HG02981 (cell line): Measurements from ENCODE around the gene GUCY2D.

ENCODE experiments used
- ATAC-seq: cut with Tn5 transposase; IDR thresholded peaks from one replicate; pipeline ENCODE4 v1.9.1; 2021; ENCODE audit warnings: mild to moderate bottlenecking, moderate library complexity; ENCODE audit not compliant: unreplicated experiment

The GUCY2D gene

DNA sequence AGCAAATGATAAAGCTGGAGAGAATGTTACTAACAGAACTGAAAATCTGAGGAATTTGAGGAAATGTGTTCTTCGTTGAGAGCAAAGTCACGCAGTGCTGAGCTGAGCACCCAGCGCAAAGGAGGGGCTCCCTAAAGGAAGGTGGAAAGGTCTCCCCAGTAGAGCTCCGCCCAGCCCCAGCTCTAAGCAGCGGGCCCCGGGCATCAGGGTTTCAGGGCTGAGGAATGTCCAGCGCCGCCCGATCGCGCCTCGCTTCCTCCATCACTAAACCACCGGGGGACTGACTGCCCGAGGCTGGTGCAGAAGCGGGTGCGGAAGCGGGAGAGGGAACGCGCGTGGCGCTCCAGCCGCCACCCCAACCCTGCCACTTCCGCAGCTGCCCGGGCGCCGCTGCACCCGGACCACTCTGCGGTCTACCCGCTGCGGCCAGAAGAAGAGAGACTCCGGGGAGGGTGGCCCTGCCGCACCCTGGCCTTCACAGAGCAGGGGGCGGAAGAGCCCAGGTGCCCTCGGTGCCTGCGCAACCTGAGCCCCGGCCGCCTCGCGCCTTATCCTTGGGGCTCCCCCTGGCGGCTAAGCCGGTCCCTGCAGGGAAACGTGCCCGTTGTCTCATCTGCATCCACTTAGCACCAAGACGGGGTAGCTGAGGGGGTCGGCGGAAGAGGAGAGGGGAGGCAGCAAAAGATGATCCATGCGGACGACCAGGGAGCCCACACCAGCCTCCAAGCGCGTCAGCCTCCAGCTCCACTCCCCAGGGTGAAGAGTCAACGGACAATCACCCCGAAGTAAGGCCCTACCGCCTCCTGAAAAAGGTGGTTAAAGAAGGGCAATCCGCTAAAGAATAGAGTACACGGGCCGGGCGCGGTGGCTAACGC, 12.4 kb upstream of the GUCY2D start:
- peak; percentile 65 for ATAC-seq

DNA sequence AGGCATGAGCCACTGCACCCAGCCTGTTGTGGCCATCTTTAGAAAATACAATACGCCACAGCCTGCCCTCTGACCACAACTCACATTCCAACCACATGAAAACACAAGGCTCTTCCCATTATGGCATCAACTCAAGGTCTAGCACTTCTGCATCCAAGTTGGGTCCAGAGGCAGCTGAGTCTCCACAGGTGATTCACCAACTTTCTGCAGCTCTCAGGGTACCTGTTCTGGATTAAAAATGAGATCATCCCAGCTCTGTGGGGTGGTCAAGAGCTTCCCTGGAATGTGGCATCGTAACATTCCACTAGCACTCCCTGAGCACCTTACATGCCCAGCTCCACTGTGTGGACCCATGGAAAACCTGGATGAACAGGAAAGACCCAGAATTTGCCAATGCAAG, 9.9 kb upstream of the GUCY2D start:
- ATAC-seq = no peak

DNA sequence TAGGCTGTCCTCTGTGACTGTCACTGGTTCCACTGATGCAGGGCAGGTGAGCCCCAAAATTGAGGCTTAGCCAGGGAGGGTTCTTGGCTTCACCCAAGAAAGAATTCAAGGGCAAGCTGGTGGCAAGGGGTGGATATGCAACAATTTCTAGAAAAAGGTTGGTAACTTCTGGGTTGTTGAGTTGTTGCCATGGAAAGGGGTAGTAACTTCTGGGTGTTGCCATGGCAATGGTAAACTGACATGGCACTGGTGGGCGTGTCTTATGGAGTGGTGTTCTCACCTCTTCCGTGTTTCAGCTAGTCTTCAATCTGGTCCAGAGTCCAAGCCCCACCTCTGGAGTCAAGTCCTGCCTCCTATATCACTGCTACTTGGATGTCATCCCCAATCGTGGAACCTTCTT, 9.5 kb upstream of the GUCY2D start:
- no peak for ATAC-seq

DNA sequence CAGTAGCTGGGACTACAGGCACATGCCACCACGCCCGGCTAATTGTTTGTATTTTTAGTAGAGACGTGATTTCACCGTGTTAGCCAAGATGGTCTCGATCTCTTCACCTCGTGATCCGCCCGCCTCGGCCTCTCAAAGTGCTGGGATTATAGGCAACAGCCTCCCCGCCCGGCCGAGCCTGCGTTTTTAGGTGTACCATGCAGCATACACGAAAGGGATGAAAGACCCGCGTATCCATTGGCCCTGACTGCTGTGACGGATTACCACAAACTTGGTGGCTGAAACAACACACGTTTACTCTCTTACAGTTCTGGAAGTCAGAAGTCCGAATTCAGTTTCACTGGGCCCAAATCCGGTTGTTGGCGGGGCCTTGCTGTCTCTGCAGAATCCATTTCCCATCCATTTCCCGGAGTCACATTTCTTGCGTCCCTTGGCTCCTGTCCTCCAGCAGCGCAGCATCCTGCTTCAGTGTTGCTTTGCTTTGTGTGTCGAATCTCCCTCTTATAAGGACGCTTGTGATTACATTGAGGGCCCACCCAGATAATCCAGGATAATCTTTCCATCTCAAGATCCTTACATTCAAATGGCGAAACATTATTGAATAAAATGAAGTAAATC, 8.3 kb upstream of the GUCY2D start:
- ATAC-seq = no peak

DNA sequence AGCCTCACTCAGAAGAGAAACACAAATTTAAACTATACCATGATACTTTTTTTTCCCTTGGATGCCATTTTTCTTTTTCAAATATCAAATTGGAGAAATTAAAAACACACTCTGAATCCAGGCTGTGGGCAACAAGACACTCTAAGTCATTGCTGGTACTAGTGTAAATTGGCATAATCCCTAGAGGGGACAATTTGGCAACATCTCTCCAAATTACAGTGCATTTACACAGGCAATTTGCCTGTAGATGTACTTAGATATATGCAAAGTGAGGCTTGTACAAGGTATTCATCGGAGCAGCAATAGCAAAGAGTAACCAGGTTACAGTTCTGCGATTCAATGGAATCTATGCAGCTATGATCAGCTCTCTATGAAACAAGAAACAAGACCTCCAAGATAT, 6.7 kb upstream of the GUCY2D start:
- no peak for ATAC-seq

DNA sequence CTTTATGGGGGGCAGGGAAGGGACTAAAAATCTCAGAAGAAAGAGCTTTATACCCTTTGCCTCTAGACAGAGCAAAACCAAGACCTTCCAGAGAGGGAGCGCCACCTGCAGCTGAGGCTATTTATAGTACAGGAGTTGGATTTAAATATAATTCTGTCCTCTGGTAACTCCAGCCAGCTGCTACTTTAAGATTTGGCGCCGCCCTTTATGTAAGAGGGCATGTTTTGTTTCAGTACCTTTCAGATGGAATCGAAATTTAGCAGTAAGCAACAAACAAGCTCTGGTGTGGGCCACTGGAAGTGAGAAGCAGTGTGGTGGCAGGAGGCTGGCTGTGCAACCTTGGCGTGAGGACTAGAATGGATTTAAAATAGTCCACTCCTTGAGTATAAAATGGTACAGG, 5.2 kb upstream of the GUCY2D start:
- ATAC-seq = no peak

DNA sequence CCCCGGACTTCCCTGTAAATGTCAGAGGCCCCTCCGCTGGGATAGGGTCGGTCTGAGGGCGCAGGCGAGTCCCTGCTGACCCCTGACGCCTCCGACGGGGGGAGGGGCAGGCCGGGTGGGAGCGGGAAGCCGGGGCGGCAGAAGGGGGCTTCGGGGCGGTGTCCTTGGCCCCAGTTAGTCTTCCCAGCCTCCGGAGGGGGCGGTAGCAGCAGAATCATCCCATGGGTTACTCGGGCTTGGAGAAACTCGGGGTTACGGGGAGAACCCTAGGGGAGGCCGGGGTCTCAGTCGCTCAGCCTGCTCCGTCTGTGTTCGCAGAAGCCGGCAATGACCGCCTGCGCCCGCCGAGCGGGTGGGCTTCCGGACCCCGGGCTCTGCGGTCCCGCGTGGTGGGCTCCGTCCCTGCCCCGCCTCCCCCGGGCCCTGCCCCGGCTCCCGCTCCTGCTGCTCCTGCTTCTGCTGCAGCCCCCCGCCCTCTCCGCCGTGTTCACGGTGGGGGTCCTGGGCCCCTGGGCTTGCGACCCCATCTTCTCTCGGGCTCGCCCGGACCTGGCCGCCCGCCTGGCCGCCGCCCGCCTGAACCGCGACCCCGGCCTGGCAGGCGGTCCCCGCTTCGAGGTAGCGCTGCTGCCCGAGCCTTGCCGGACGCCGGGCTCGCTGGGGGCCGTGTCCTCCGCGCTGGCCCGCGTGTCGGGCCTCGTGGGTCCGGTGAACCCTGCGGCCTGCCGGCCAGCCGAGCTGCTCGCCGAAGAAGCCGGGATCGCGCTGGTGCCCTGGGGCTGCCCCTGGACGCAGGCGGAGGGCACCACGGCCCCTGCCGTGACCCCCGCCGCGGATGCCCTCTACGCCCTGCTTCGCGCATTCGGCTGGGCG, 542 bp downstream of the GUCY2D start:
- no peak for ATAC-seq

DNA sequence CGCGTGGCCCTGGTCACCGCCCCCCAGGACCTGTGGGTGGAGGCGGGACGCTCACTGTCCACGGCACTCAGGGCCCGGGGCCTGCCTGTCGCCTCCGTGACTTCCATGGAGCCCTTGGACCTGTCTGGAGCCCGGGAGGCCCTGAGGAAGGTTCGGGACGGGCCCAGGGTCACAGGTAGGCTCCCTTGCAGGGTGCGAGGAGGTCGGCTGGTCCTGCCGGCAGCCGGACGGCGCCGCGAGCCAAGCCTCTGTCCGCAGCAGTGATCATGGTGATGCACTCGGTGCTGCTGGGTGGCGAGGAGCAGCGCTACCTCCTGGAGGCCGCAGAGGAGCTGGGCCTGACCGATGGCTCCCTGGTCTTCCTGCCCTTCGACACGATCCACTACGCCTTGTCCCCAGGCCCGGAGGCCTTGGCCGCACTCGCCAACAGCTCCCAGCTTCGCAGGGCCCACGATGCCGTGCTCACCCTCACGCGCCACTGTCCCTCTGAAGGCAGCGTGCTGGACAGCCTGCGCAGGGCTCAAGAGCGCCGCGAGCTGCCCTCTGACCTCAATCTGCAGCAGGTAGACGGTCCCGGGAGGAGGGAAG, 1.3 kb downstream of the GUCY2D start:
- no peak for ATAC-seq

DNA sequence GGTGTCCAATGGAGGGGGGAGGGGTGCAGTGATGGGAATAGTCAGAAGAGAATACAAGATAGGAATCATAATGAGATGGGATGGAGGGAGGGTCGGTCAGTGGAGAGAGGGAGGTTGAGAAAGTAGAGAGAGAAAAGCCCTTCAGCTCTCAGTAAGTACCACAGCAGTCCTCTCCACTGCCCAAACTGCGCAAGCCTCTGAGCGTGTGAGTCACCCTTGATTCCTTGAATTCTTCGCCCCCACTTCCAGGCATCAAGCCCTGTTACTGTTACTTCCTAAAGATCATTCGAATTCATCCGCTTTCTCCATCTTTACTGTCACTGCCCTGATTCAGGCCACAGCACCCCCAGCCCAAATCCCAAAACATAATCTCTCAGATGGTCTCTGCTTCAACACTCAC, 2.5 kb downstream of the GUCY2D start:
- no peak for ATAC-seq

DNA sequence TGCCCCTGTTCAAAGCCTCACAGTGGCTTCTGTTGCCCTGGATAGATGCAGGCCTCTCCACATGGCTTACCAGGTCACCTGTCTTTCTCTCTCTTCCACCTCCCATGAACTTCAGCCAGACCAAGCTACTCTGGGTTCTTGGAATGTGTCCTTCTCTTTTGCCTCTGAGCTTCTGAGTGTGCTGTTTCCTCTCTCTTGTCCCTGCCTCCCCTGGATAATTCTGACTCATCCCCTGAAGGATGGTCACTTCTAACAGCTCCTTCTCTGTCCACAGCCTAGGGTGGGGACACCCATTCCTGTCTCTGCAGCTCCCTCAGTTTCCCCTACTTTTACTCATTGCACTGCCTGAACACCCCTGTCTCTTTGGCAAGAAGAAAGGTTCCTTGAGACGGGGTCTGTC, 2.9 kb downstream of the GUCY2D start:
- ATAC-seq = no peak

DNA sequence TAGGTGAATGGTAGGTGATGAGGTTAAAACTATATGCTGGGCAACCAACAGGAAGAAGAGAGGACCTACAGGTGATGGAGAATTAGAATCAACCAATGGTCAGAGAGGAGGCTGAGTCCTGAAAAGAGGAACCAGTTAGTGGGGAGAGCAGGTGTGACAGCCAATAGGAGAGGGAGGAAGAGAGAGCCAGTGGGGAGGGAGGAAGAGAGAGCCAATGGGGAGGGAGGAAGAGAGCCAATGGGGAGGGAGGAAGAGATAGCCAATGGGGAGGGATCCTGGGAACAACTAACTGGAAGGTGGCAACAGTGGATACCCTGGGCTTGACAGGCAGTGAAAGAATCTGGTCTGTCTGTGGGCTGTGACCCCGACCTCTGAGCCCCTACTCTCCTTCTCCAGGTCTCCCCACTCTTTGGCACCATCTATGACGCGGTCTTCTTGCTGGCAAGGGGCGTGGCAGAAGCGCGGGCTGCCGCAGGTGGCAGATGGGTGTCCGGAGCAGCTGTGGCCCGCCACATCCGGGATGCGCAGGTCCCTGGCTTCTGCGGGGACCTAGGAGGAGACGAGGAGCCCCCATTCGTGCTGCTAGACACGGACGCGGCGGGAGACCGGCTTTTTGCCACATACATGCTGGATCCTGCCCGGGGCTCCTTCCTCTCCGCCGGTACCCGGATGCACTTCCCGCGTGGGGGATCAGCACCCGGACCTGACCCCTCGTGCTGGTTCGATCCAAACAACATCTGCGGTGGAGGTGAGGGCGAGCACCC, 3.7 kb downstream of the GUCY2D start:
- ATAC-seq = no peak

DNA sequence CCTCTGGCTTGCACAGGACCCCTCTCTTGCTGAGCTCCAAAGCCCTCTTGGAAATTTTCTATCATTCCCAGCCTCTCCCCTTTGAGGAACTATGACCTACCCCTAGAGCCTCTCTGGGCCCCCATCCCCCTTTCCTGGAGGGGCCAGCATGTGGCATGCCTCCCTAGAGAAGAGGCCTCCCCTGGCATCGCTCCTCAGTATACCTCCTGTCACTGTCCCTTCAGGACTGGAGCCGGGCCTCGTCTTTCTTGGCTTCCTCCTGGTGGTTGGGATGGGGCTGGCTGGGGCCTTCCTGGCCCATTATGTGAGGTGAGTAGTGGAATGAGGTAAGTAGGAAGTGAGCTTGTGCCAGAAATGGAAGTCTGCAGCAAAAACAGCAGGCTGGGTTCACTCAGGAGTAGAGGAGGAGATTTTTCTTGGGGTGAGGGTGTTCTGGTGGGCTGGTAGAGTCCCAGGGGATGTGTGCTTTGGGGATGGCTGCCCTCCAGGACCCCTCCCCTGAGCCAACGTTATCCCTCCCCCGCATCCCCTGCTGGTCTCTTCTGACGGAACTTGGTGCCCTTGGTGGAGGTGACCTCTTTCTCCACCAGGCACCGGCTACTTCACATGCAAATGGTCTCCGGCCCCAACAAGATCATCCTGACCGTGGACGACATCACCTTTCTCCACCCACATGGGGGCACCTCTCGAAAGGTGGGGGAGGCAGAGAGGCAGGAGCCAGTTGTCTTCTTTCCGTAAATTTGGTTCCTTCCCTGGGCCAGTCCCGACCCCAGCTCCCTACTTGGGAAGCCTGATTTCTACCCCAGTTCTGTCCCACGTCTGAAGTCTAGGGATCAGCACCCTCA, 4.6 kb downstream of the GUCY2D start:
- no peak for ATAC-seq

DNA sequence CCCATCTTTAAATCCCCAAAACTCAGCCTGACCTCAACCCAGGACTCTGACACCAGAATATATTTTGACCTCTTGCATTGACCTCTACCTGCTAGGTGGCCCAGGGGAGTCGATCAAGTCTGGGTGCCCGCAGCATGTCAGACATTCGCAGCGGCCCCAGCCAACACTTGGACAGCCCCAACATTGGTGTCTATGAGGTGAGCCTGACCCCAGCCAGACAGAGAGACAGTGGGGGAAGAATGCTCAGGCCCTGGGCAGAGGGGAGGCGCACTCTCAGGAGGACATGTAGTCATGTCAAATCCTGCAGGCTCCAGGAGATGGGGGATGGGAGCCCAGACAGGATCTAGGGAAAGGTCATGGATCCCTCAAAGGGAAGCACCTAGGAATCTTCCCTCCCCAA, 5.4 kb downstream of the GUCY2D start:
- no peak for ATAC-seq

DNA sequence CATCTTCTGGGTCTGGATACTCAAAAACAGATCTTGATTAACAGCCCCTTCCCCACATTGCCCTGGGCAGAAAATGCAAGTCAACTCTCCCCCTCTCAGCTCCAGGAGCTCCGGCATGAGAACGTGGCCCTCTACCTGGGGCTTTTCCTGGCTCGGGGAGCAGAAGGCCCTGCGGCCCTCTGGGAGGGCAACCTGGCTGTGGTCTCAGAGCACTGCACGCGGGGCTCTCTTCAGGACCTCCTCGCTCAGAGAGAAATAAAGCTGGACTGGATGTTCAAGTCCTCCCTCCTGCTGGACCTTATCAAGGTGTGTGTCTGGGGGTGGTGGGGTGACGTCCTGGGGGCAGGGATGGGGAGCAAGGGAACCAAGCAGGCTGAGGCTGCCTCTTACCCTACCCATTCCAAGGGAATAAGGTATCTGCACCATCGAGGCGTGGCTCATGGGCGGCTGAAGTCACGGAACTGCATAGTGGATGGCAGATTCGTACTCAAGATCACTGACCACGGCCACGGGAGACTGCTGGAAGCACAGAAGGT, 9.7 kb downstream of the GUCY2D start:
- ATAC-seq = no peak

DNA sequence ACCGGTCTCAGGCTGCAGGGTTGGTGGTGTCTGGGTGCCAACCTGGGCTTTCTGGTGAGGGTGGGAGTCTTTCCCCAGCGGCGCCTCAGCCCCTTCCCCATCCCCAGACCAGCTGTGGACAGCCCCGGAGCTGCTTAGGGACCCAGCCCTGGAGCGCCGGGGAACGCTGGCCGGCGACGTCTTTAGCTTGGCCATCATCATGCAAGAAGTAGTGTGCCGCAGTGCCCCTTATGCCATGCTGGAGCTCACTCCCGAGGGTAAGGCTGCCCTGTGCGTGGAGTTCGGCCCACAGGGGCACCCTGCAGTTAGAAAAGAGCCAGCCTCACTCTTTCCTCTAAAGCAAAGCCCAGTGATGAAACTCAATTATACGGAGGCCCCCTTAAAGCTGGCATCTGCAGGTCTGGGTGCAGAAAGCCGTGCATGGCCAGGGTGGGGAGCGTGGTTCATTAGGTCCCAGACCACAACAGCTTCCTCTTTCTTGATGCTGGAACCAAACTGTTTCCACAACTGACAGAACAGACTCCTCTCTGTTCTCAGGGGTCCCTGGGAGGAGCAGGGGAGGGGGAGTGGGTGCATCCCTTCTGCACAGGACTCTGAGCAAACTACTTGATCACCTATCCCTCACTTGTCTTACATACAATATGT, 10.7 kb downstream of the GUCY2D start:
- no peak for ATAC-seq

DNA sequence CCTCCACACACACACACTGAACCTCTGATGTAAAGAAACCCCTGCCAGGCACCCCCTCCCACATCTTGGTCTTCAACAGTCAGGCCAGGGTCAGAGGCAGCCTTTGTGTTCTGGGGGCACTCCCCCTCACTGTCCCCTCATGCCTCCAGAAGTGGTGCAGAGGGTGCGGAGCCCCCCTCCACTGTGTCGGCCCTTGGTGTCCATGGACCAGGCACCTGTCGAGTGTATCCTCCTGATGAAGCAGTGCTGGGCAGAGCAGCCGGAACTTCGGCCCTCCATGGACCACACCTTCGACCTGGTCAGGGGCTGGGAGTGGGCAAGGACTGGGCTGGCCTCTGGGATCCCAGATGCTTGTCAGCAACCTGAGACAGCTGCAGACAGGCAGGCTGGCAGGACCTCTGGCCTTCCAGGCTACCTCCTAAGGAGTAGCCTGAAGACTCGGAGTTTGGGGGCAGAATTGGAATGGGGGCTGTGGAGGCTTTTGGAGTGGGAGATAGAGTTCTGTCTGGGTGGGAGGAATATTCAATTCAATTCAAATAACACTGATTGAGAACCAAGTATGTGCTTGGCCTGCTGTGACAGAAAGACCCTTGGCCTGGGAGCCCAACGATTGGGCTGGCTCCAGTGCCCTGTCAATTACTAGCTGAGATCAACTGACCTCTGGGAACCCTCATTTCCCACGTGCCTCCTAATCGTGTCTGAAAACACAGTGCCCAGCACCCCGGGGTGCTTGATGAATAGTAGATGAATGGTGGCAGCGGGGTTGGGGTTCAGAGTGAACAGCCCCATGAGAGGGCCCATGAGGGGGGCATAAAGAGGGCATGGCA, 11.5 kb downstream of the GUCY2D start:
- no peak for ATAC-seq

DNA sequence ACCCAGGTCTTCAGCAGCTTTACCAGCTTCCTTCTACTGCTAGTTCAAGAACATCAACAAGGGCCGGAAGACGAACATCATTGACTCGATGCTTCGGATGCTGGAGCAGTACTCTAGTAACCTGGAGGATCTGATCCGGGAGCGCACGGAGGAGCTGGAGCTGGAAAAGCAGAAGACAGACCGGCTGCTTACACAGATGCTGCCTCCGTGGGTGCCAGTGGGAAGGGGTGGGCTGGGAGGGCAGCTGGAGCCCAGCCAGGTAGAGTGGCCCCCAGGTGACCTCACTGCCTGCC, 12.1 kb downstream of the GUCY2D start:
- no peak for ATAC-seq

DNA sequence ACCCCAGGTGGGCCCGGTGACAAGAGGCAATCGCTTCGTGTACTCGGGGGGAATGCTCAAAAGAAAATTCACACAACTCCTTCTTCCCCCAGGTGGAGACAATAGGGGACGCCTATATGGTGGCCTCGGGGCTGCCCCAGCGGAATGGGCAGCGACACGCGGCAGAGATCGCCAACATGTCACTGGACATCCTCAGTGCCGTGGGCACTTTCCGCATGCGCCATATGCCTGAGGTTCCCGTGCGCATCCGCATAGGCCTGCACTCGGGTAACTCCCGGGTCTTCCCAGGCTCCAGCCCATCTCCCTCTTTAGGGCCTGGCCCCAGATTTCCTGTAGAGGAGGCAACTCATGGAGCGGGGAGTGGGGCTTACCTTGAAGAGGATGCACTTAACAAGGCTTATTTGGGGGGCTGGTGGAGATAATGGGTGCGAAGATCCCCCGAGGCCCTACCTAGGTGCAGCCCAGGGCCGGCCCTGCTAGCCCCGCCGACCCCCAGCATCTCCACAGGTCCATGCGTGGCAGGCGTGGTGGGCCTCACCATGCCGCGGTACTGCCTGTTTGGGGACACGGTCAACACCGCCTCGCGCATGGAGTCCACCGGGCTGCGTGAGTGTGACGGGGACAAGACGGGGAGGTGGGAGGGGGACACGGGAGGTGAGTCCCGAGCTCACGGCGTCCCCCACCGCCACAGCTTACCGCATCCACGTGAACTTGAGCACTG, 13.0 kb downstream of the GUCY2D start:
- no peak for ATAC-seq
